Panc1 (cell line): ENCODE data around the gene MTA1. TPM values are rescaled to one million over a fixed set of nuclear protein-coding genes. Genes with fewer than 3 reads are reported as not detected.
A peak's percentile ranks its signal among the peaks of the same experiment; 100 is the strongest.

Experiments
- ATAC-seq: fragments of 200-7000 bp; cut with Tn5 transposase; 2 replicates; pipeline ENCODE4 v1.9.1; 2020; ENCODE audit warnings: mild to moderate bottlenecking, moderate library complexity
- BruUV-seq: library from RNA; stranded (reverse); fragments of 400-500 nt; replicated peaks from 2 replicates; lab custom pipeline; 2021; lab: Mats Ljungman, UMichigan
- CTCF ChIA-PET: fragments of 300-600 bp; sonication (Branson Sonifier 250); formaldehyde crosslinking; loops from one replicate; lab custom pipeline; 2022; ENCODE audit warnings: antibody characterized with exemption; lab: Charles Lee
- POLR2A ChIA-PET: fragments of 300-600 bp; sonication (Branson Sonifier 250); formaldehyde crosslinking; loops from one replicate; lab custom pipeline; 2022; ENCODE audit warnings: antibody characterized with exemption; lab: Charles Lee
- DNase-seq: peaks from one replicate; pipeline ENCODE4 v3.0.0-alpha.2; 2010; ENCODE audit warnings: low read depth, low spot score
- H3K27ac ChIP-seq: 2 replicates; pipeline ENCODE4 v1.5.1; 2011; ENCODE audit warnings: mild to moderate bottlenecking, low read length, inconsistent platforms
- H3K27me3 ChIP-seq: fragments of 200-500 bp; sonication (Bioruptor generic); 2 replicates; pipeline ENCODE4 v1.6.0; 2014; ENCODE audit warnings: low read length, inconsistent platforms; ENCODE audit not compliant: control insufficient read depth, insufficient read depth
- H3K36me3 ChIP-seq: fragments of 200-500 bp; sonication (Bioruptor generic); 2 replicates; pipeline ENCODE4 v1.5.1; 2014; ENCODE audit warnings: inconsistent platforms, mild to moderate bottlenecking, low read length, moderate library complexity; ENCODE audit not compliant: control insufficient read depth, insufficient read depth
- H3K4me1 ChIP-seq: 2 replicates; pipeline ENCODE4 v1.5.1; 2011; ENCODE audit warnings: inconsistent platforms, mild to moderate bottlenecking, low read length, moderate library complexity; ENCODE audit not compliant: control insufficient read depth, insufficient read depth
- H3K4me3 ChIP-seq, 2 experiments: 2 replicates each; pipeline ENCODE4 v1.5.1; 2011 to 2012; ENCODE audit warnings: low read depth in 2 of 2, low read length in 2 of 2, mild to moderate bottlenecking in 2 of 2, inconsistent platforms in 1 of 2, moderate library complexity in 1 of 2
- H3K9me3 ChIP-seq: fragments of 200-500 bp; sonication (Bioruptor generic); 2 replicates; pipeline ENCODE4 v1.5.1; 2014; ENCODE audit warnings: low read depth, mild to moderate bottlenecking, inconsistent platforms, low read length, moderate library complexity; ENCODE audit not compliant: control insufficient read depth, insufficient read depth
- POLR2AphosphoS5 ChIP-seq: IDR thresholded peaks from 2 replicates; pipeline ENCODE4 v1.6.1; 2012; ENCODE audit warnings: mild to moderate bottlenecking, low read depth, low read length, moderate library complexity
- REST ChIP-seq, 2 experiments: IDR thresholded peaks; 2 replicates each; pipeline ENCODE4 v1.6.1; 2011 to 2012; ENCODE audit warnings: low read depth in 2 of 2, control low read depth in 1 of 2, low read length in 1 of 2, mild to moderate bottlenecking in 1 of 2, moderate library complexity in 1 of 2; ENCODE audit not compliant: insufficient read depth in 1 of 2
- SIN3A ChIP-seq: IDR thresholded peaks from 2 replicates; pipeline ENCODE4 v1.6.1; 2012; ENCODE audit warnings: low read depth, mild to moderate bottlenecking, low read length, moderate library complexity, borderline replicate concordance; ENCODE audit not compliant: insufficient read depth
- TCF7L2 ChIP-seq: IDR thresholded peaks from 2 replicates; pipeline ENCODE4 v1.6.1; 2011; ENCODE audit warnings: mild to moderate bottlenecking, low read depth, low read length, inconsistent platforms
- in situ Hi-C: cut with HindIII; loops from 2 replicates; pipeline ENCODE4 v1.10.0; 2016; ENCODE audit warnings: low sequenced_read_pairs, low pct_unique_long_range_greater_than_20kb
- intact Hi-C: fragments of 100-400 bp; cut with micrococcal nuclease; formaldehyde crosslinking; loops from one replicate; pipeline ENCODE4 v1.10.0; 2022; ENCODE audit not compliant: unreplicated experiment
- total RNA-seq: library from RNA; stranded (reverse); gene quantifications from one replicate; pipeline ENCODE4 v1.2.1, GENCODE V29; 2021; ENCODE audit not compliant: unreplicated experiment
- TF ChIP-seq, protein P1 (sequence below): fragments of 450-650 bp; IDR thresholded peaks from 2 replicates; pipeline ENCODE4 v1.5.1; 2017; ENCODE audit warnings: mild to moderate bottlenecking

The MTA1 gene
- total RNA-seq, 1 experiment from 2014 or later = 105 TPM

- ChIA-PET POLR2A (no interaction called here), CTCF (interaction anchor here (0.7 kb wide), 1 partner anchor 25 kb away, joined by 9 read pairs; no protein-coding TSS in a partner anchor)
- in situ Hi-C loops = no loop called here
- Histone ChIP-seq H3K9me3 (no peaks in the 10 kb centered on the region), H3K27me3 (no peaks in the 10 kb centered on the region), H3K4me1 (no peaks in the 10 kb centered on the region), H3K4me3 (no peak overlapping the region), H3K36me3 (no peaks in the 10 kb centered on the region), H3K27ac (no peak overlapping the region)
- peak; percentile 24 for TF ChIP-seq POLR2AphosphoS5
- TF ChIP-seq SIN3A = no peak
- DNase-seq (no peak), ATAC-seq (0 out of 2 replicates have a peak, but pooled peaks have one; percentile 8)
- intact Hi-C loops = no loop called here
- no TSS peak for BruUV-seq
Observed at GRCh38 chr14:105502446-105503295, 83.0 kb downstream of the MTA1 start.

DNA sequence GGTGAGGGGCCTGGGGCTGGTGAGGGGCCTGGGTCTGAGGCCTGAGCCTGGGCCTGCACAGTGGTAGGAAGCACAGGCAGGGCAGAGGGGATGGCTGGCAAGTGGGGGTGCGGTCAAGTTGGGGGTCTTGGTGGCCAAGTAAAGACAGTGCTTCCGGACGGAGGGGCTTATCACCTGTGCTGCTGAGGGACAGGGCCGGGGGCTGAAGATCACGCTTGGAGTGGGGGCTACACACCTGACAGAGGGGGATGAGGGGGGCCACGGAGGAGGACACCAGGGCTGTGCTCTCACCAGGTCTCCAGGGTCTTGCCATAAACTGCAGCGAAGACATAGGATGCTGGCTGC, 83.6 kb downstream of the MTA1 start:
- Histone ChIP-seq H3K4me3 (no peak overlapping the region), H3K36me3 (no peaks in the 10 kb centered on the region), H3K4me1 (no peaks in the 10 kb centered on the region), H3K9me3 (no peaks in the 10 kb centered on the region), H3K27ac (no peak overlapping the region), H3K27me3 (no peaks in the 10 kb centered on the region)
- BruUV-seq = no TSS peak
- intact Hi-C loops (no loop called here), in situ Hi-C loops (no loop called here)
- DNase-seq (no peak), ATAC-seq (no peak)
- ChIA-PET POLR2A (no interaction called here), CTCF (no interaction called here)
- TF ChIP-seq SIN3A = no peak
- TF ChIP-seq REST (IDR thresholded peaks at IDR 0.05; ENCODE audit: insufficient read depth in 1 of 2, low read depth in 2 of 2, low read length in 1 of 2) = no peak
- TF ChIP-seq TCF7L2 = no peak
- no peak; the same call in 1 of the 2 replicates for TF ChIP-seq POLR2AphosphoS5
- TF ChIP-seq, protein P1, sequence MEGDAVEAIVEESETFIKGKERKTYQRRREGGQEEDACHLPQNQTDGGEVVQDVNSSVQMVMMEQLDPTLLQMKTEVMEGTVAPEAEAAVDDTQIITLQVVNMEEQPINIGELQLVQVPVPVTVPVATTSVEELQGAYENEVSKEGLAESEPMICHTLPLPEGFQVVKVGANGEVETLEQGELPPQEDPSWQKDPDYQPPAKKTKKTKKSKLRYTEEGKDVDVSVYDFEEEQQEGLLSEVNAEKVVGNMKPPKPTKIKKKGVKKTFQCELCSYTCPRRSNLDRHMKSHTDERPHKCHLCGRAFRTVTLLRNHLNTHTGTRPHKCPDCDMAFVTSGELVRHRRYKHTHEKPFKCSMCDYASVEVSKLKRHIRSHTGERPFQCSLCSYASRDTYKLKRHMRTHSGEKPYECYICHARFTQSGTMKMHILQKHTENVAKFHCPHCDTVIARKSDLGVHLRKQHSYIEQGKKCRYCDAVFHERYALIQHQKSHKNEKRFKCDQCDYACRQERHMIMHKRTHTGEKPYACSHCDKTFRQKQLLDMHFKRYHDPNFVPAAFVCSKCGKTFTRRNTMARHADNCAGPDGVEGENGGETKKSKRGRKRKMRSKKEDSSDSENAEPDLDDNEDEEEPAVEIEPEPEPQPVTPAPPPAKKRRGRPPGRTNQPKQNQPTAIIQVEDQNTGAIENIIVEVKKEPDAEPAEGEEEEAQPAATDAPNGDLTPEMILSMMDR = no peak
